Stomach smooth muscle (tissue), 2 donors: Measurements from ENCODE around the gene RALGAPA2.

Experiments used
- H3K27ac ChIP-seq: one replicate; pipeline ENCODE4 v1.7.0; 2013; ENCODE audit warnings: mild to moderate bottlenecking, low read length, inconsistent platforms
- H3K27me3 ChIP-seq, 2 donors: one replicate each; pipeline ENCODE4 v1.7.0; 2013; ENCODE audit warnings: low read length in 2 of 2; ENCODE audit not compliant: insufficient read depth in 2 of 2, control insufficient read depth in 1 of 2
- H3K36me3 ChIP-seq, 2 donors: one replicate each; pipeline ENCODE4 v1.7.0; 2013; ENCODE audit warnings: low read length in 2 of 2; ENCODE audit not compliant: control insufficient read depth in 2 of 2, insufficient read depth in 2 of 2
- H3K4me1 ChIP-seq: one replicate; pipeline ENCODE4 v1.7.0; 2013; ENCODE audit warnings: low read length; ENCODE audit not compliant: control insufficient read depth, insufficient read depth
- H3K4me3 ChIP-seq, 2 donors: one replicate each; pipeline ENCODE4 v1.7.0; 2013; ENCODE audit warnings: low read length in 2 of 2
- H3K9ac ChIP-seq, 2 donors: one replicate each; pipeline ENCODE4 v1.7.0; 2013; ENCODE audit warnings: low read length in 2 of 2, mild to moderate bottlenecking in 1 of 2
- H3K9me3 ChIP-seq, 2 donors: one replicate each; pipeline ENCODE4 v1.7.0; 2013; ENCODE audit warnings: low read length in 2 of 2; ENCODE audit not compliant: control insufficient read depth in 2 of 2
- donor health status: healthy.
- donor health status: Pancreatic carcinoma.

RALGAPA2 gene

GRCh38 chr20:20721489-20721888 lies 9.0 kb upstream of the RALGAPA2 start:
- Histone ChIP-seq H3K9ac (no peak overlapping the region), H3K9me3 (no peaks in the 10 kb centered on the region), H3K4me3 (no peak overlapping the region), H3K36me3 (no peaks in the 10 kb centered on the region), H3K27me3 (no peaks in the 10 kb centered on the region), H3K27ac (no peak overlapping the region), H3K4me1 (no peaks in the 10 kb centered on the region)

DNA sequence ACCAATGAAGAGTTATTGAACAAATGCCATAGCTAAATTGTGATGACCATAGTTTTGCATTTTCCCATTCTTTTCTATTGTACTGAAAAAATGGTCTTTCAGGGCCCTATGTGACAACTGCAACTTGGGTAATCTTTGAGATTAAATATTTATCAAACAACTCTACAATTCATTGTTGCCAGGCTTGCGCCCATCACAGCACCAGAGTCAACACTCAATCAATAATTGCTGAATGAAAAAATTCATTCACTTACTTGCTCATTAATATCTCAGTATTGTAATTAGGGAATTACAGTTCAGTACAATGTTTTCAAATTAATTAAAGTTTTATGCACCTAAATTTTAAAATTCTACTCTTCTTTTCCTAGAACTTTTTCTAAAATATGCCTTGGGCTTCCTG lies 7.7 kb upstream of the RALGAPA2 start:
- Histone ChIP-seq H3K9me3 (no peaks in the 10 kb centered on the region), H3K4me3 (no peak overlapping the region), H3K27ac (no peak overlapping the region), H3K4me1 (no peaks in the 10 kb centered on the region), H3K9ac (no peak overlapping the region), H3K27me3 (no peaks in the 10 kb centered on the region), H3K36me3 (no peaks in the 10 kb centered on the region)

- Histone ChIP-seq H3K9me3 (no peaks in the 10 kb centered on the region), H3K4me3 (no peak overlapping the region), H3K9ac (no peak overlapping the region), H3K36me3 (no peaks in the 10 kb centered on the region), H3K27ac (no peak overlapping the region), H3K4me1 (no peaks in the 10 kb centered on the region), H3K27me3 (no peaks in the 10 kb centered on the region)
Observed at GRCh38 chr20:20719411-20719810, 7.0 kb upstream of the RALGAPA2 start.

DNA sequence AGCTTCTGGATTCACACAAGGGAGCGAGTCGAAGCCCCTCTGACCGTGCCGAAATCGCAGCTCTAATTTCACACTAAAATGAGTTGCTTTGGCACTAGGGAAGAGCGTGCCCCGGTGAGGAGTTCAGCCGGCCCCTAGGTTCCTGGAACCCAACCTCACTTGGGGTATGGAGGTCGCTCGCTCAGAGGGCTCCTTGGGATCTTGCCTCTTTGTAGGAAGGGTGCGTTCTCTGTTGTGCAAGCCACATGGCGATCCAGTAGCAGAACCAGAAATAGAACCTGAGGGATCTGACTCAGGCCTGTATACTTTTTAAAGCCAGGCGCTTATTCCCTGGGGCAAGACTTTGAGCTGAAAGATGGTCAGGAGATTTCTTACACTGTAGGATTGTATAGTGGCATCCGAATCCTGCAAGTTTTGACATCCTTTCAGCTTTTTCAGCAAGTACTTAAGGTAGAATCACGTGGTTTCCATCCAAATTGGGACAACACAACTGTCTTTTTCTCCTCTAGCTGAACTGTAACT lies 861 bp upstream of the RALGAPA2 start:
- Histone ChIP-seq H3K9ac (peak overlapping the region; percentile 49 to 74), H3K4me1 (peaks cover 11% of the 10 kb centered on the region), H3K27ac (peak overlapping the region; percentile 75), H3K9me3 (no peaks in the 10 kb centered on the region), H3K27me3 (no peaks in the 10 kb centered on the region), H3K4me3 (peak overlapping the region; percentile 64 to 83), H3K36me3 (no peaks in the 10 kb centered on the region)

DNA sequence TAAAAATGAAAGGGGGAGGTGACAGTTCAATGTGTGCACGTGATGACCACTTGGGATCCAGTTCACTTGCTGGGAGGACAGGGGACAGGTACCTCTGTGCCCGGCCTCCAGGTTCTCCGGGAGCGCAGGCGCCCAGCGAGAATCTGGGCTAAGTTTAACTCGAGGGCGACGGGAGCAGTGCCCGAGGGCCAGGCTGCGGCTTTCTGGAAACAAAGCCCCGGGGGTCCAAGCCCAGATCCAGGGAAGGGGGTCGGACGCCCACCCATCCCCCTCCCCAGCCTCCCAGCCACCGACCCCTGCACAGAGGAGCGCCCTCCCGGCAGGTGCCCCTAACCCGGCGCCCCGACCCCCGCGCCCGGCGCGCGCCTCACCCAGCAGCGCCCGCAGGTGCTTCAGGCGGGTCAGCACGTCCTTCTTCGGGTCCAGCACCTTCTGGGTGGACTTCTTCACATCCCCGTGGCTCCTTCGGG lies 405 bp downstream of the RALGAPA2 start:
- peak overlapping the region; percentile 75 for H3K27ac ChIP-seq
- H3K27me3 ChIP-seq, result no peaks in the 10 kb centered on the region
- peak overlapping the region; percentile 76 to 83 for H3K4me3 ChIP-seq
- no peaks in the 10 kb centered on the region for H3K9me3 ChIP-seq
- H3K4me1 ChIP-seq, result peaks cover 11% of the 10 kb centered on the region
- H3K36me3 ChIP-seq, result no peaks in the 10 kb centered on the region
- peak overlapping the region; percentile 60 to 63 for H3K9ac ChIP-seq

DNA sequence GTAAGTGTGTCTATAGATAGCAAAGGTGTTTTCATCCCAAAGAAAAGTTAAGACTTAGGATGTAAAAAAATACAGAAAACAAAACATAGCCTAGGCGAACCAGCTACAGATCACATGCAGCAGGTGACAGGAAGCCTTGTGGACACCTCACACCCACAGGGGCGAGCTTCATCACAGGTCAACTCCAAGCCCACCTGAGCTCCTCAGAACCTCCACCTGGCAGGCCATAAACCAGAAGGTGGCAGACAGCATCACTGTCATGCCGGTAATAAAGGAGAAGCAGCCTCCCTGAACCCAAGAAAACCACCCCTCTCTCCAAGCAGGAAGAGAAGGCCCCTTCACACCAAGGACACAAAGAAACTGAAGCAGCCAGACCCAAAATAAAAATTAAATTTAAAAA lies 1.0 kb downstream of the RALGAPA2 start:
- peaks cover 11% of the 10 kb centered on the region for H3K4me1 ChIP-seq
- H3K36me3 ChIP-seq, result no peaks in the 10 kb centered on the region
- peak overlapping the region; percentile 76 to 83 for H3K4me3 ChIP-seq
- no peaks in the 10 kb centered on the region for H3K9me3 ChIP-seq
- H3K27ac ChIP-seq, result no peak overlapping the region
- peak overlapping the region in 1 of 2 donors; percentile 51 for H3K9ac ChIP-seq
- no peaks in the 10 kb centered on the region for H3K27me3 ChIP-seq

DNA sequence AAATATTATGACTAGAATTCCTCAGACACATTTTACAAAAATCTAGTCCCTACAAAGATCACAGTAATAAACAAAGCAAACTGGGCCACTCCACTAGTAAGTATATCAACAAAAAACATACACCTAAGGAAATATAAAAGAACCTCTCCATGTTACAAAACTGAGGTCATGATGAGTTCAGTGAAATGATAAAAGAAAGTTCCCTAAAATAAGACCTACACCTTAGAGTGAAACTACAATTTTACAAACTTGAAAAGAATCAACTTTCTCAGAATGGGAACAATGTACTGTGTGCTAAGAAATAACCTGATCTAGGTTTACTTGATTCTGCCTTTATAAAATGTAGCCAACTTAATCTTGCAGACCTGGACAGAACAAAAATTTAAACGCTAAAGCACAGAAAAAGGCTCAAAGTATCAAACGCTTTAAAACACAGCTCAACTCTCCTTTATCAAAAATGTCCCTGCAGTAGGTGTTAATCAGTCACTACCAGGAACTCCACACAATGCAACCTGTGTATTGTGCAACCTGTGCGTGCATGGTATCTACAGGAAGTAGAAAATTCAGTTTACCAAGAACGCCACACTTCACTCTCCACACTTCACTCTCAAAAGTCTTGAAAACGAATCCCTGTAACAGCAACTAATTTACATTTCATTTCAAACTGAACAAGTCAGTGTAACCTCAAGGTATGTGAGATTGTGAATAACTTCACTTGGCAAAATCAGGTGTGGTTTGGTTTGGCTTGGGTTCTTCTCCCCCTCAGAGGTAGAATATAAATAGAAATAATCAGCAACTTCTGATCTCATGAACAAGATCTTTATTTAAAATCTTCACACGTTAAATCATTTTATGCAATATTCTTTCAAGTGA lies 1.8 kb downstream of the RALGAPA2 start:
- peaks cover 11% of the 10 kb centered on the region for H3K4me1 ChIP-seq
- no peaks in the 10 kb centered on the region for H3K36me3 ChIP-seq
- no peaks in the 10 kb centered on the region for H3K9me3 ChIP-seq
- no peak overlapping the region for H3K27ac ChIP-seq
- no peak overlapping the region for H3K9ac ChIP-seq
- no peaks in the 10 kb centered on the region for H3K27me3 ChIP-seq
- H3K4me3 ChIP-seq, result peak overlapping the region in 1 of 2 donors; percentile 83

DNA sequence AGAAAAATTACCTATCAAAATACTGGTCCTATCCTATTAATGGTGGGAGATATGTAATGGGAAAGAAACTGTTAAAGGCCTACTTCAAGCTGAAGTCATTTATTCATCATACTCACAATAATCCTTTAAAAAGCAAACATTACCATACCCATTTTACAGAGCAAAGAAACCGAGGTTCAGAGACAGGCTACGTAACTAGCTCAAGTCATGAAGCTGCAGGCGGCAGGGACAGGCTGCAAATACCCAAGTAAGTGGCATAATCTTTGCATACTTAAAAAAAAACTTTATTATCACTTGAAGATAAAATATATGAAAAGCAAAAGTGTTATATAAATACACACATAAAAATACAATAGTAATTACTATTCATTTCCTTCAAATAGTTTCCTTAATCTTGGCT lies 2.6 kb downstream of the RALGAPA2 start:
- Histone ChIP-seq H3K27me3 (no peaks in the 10 kb centered on the region), H3K4me3 (no peak overlapping the region), H3K9me3 (no peaks in the 10 kb centered on the region), H3K4me1 (peaks cover 11% of the 10 kb centered on the region), H3K9ac (no peak overlapping the region), H3K27ac (no peak overlapping the region), H3K36me3 (no peaks in the 10 kb centered on the region)

GRCh38 chr20:20706285-20706684 lies 6.2 kb downstream of the RALGAPA2 start:
- H3K36me3 ChIP-seq, result no peaks in the 10 kb centered on the region
- no peak overlapping the region for H3K4me3 ChIP-seq
- no peaks in the 10 kb centered on the region for H3K27me3 ChIP-seq
- no peaks in the 10 kb centered on the region for H3K9me3 ChIP-seq
- H3K4me1 ChIP-seq, result peaks cover under 1% of the 10 kb centered on the region
- H3K9ac ChIP-seq, result no peak overlapping the region
- no peak overlapping the region for H3K27ac ChIP-seq

- no peaks in the 10 kb centered on the region for H3K9me3 ChIP-seq
- no peaks in the 10 kb centered on the region for H3K36me3 ChIP-seq
Observed at GRCh38 chr20:20702330-20703245, 9.9 kb downstream of the RALGAPA2 start.

More at GRCh38 chr20:20702330-20703245, 9.9 kb downstream of the RALGAPA2 start:
- H3K27ac ChIP-seq, result no peak overlapping the region
- H3K4me1 ChIP-seq, result no peaks in the 10 kb centered on the region
- no peaks in the 10 kb centered on the region for H3K27me3 ChIP-seq
- no peak overlapping the region for H3K4me3 ChIP-seq
- no peak overlapping the region for H3K9ac ChIP-seq
